ENCODE results near the gene CSNK1D.

Gene CSNK1D

GRCh38 chr17:82294064-82294773 lies 20.7 kb upstream of the CSNK1D start:
- DNase-seq, result no peak

GRCh38 chr17:82292251-82293154 lies 19.0 kb upstream of the CSNK1D start:
- peak; percentile 84 for DNase-seq

- no peak for DNase-seq
Observed at GRCh38 chr17:82291582-82292250, 18.2 kb upstream of the CSNK1D start.

- DNase-seq, result no peak
Observed at GRCh38 chr17:82287868-82288801, 14.6 kb upstream of the CSNK1D start.

- no peak for DNase-seq
Observed at GRCh38 chr17:82287013-82287867, 13.7 kb upstream of the CSNK1D start.

DNA sequence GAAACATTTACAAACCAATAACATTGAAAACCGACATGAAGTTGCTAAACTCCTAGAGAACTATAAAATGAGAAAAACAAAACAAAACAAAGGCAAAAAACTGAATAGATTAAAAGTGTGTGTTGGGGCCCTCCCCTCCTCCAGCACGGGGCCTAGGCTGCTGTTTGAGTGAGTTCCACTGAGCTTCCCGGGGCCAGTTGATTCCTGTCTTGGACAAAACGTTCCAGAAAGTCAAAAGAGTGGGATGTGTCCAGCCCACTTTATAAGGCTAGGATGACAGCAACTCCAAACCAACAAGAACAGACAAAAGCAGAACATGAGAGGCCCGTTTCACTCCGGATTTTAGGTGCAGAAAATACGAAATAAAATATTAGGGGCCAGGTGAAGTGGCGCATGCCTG lies 11.6 kb upstream of the CSNK1D start:
- no peak for DNase-seq

- DNase-seq, result no peak
Observed at GRCh38 chr17:82283208-82283749, 9.8 kb upstream of the CSNK1D start.

- no peak for DNase-seq
Observed at GRCh38 chr17:82282239-82283207, 9.0 kb upstream of the CSNK1D start.

DNA sequence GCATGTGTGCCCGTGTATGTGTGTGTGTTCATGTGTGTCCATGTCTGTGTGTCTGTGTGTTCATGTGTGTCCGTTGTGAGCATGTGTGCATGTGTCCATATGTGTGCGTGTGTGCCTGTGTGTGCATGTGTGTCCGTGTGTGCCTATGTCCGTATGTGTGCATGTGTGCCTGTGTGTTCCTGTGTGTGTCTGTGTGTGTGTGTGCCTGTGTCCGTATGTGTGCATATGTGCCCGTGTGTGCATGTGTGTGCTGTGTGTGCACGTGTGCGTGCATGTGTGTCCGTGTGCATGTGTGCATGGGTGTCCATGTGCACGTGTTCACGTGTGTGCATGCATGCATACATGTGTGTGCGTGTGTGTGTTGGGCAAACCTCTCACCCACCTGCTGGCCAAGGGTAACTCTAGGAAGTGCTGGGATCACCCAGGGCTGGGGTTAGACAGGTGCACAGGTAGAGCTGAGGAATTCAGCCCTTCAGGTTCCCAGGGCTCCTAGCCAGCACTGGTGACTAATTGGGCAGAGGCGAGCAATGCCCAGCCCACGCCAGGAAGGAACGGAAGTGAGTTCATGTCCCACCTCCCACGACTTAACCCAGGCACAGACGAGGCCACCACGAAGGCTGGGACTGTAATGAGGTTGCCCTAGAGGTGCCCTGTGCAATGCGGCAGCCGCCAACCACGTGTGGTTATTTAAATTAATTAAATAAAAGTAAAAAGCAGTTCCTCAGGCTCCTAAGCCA lies 8.2 kb upstream of the CSNK1D start:
- no peak for DNase-seq

- no peak for DNase-seq
Observed at GRCh38 chr17:82281076-82281475, 7.6 kb upstream of the CSNK1D start.

GRCh38 chr17:82280537-82280936 lies 7.0 kb upstream of the CSNK1D start:
- no peak for DNase-seq

- no peak for DNase-seq
Observed at GRCh38 chr17:82278786-82279391, 5.4 kb upstream of the CSNK1D start.

GRCh38 chr17:82278308-82278707 lies 4.8 kb upstream of the CSNK1D start:
- DNase-seq, result no peak

DNA sequence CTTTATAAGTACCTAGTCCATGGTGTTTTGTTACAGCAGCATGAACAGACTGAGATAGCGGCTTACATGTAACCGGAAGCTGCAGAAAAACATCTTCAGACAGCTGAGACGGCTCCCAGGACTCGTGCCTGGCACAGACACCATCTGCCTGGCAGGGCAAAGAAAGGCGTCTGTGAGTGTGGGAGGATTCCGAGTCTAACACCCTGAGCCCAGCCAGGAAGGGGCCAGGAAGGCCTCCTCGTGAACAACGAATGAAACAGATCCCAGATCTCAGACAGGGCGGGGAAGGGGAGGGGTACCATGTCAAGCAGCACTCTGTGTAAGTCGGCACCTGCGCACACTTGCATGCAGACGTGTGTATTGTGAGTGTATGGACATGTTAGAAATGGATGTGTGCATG lies 4.4 kb upstream of the CSNK1D start:
- no peak for DNase-seq

GRCh38 chr17:82276938-82277337 lies 3.4 kb upstream of the CSNK1D start:
- DNase-seq, result no peak

- no peak for DNase-seq
Observed at GRCh38 chr17:82275326-82275725, 1.8 kb upstream of the CSNK1D start.

DNA sequence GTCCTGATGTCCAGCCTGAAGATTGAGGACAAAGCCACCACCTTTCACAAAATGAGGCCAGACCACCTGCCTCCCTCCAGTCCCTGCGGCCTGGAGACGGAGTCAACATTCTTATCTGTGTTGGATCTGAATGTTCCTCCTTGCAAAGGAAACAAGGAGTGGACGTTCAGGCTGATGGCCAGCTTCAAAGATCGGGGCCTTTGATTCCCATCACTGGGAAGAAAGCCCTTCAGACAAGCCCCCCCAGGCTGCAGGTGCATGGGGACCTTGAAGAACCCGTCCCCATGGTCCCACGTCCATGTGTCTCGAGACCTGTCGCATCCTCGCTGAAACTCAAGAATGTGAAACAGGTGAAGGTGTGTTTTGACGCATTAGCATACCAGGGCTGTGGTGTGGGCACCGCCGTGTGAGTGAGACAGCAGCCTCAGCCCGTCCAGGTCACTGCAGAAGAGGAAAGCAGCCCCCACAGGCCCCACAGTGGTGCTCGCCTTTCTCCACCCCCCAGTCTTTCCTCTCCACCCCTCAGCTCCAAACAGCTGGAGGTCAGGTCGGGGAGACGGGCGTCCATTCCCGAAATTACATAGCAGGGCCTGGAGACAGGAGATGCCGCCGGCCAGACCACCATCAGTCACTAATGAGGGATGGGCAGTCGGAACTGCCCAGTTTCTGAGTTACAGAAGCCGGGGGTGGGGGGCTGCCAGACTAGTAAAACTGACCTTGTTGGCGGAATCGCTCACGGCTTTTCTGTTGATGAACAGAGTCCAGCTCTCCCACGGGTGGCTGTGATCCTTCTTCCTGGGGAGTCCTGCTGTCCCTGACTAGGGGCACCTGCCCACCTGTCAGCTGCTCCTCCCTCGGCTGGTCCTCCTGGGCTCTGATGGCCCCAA lies 877 bp upstream of the CSNK1D start:
- no peak for DNase-seq

Data from activated T-cell treated with anti-CD3 and anti-CD28 coated beads for 4 hours (primary cell).